IMR-90 (cell line): ENCODE data around the gene ZNF580.

ENCODE experiments used
- CEBPB ChIP-seq: IDR thresholded peaks from 2 replicates; pipeline ENCODE4 v1.6.1; 2012; ENCODE audit warnings: low read depth, low read length, improper control_type of control experiment
- CTCF ChIP-seq: conservative IDR thresholded peaks from 2 replicates; pipeline ENCODE4 v1.5.1; 2012; ENCODE audit warnings: mild to moderate bottlenecking, low read depth, low read length, improper control_type of control experiment
- MAZ ChIP-seq: IDR thresholded peaks from 2 replicates; pipeline ENCODE4 v1.6.1; 2012; ENCODE audit warnings: low read depth, mild to moderate bottlenecking, low read length, improper control_type of control experiment, moderate library complexity, borderline replicate concordance
- NFE2L2 ChIP-seq: fragments of 150-350 bp; IDR thresholded peaks from 2 replicates; pipeline ENCODE4 v1.6.1; 2016; ENCODE audit warnings: low read depth, mild to moderate bottlenecking, low read length

- TF ChIP-seq CTCF: no peak
- TF ChIP-seq NFE2L2: no peak
- TF ChIP-seq MAZ: no peak
- no peak for TF ChIP-seq CEBPB
Measured at GRCh38 chr19:55614711-55615542, 25.9 kb upstream of the ZNF580 start.
